Anterior cingulate cortex (tissue), 58 donors: Measurements from ENCODE around the gene MRGPRE.

Source experiments
- DNase-seq, 58 donors: peaks; one replicate each; lab custom pipeline; 2025; lab: John Stamatoyannopoulos, UW

MRGPRE gene

GRCh38 chr11:3227568-3228444 lies 4.4 kb downstream of the MRGPRE start:
- DNase-seq = no peak

- no peak for DNase-seq
Measured at GRCh38 chr11:3226846-3227567, 5.2 kb downstream of the MRGPRE start.

GRCh38 chr11:3225826-3226750 lies 6.1 kb downstream of the MRGPRE start:
- peak in 1 of 58 donors; percentile 4 for DNase-seq

- no peak for DNase-seq
Measured at GRCh38 chr11:3225159-3225758, 7.0 kb downstream of the MRGPRE start.

- DNase-seq = peak in 1 of 58 donors; percentile 25
Measured at GRCh38 chr11:3224401-3225057, 7.7 kb downstream of the MRGPRE start.

GRCh38 chr11:3223932-3224381 lies 8.3 kb downstream of the MRGPRE start:
- no peak for DNase-seq

- DNase-seq = no peak
Measured at GRCh38 chr11:3222941-3223915, 9.0 kb downstream of the MRGPRE start.

GRCh38 chr11:3222003-3222855 lies 10.0 kb downstream of the MRGPRE start:
- DNase-seq = no peak

GRCh38 chr11:3221408-3222002 lies 10.7 kb downstream of the MRGPRE start:
- no peak for DNase-seq

GRCh38 chr11:3220521-3221407 lies 11.5 kb downstream of the MRGPRE start:
- no peak for DNase-seq

GRCh38 chr11:3220101-3220500 lies 12.1 kb downstream of the MRGPRE start:
- no peak for DNase-seq

GRCh38 chr11:3219281-3219892 lies 12.8 kb downstream of the MRGPRE start:
- DNase-seq = no peak

GRCh38 chr11:3218483-3219280 lies 13.5 kb downstream of the MRGPRE start, which contains the start of gene MRGPRG:
Gene MRGPRG (minus strand): TSS chr11:3218813. CDS start chr11:3218813, 0 bp downstream.
- DNase-seq = no peak

- DNase-seq = no peak
Measured at GRCh38 chr11:3217818-3218482, 14.3 kb downstream of the MRGPRE start.
